NCI-H82 treated with DMSO at 0.1 percent for 48 hours (cell line): ENCODE data around the gene PPP1R12A.

Experiments used
- DNase-seq: peaks from one replicate; lab custom pipeline; 2025; ENCODE audit not compliant: unreplicated experiment; lab: John Stamatoyannopoulos, UW

PPP1R12A gene

DNA sequence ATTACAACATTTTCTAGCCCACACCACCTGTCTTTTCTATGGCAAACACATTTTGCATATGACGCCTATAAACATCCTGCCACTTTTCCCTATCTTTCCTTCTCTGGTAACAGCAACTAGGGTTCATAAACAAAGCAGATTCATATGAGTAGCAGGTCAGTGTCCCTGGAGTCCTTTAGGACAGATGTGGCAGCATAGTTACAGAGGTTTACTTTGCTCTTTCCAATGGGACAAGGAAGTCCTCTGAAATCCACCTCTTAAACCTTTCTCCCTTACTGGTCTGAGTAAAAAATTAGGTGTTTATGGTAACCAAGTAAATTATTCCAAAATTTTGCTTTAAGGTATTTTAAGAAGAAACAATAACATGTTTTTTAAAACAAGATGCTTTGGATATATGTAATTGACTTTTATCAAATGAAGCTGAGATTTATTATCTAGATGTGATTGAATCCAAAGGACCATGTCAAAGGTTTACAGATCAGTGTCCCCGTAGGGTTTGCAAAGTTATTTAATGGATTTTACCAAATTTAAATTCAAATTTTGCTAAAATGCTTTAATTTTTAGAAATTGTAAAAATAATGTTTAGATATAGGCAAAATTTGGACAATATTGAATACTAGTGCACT is 164.9 kb downstream of the PPP1R12A start:
- no peak for DNase-seq

DNA sequence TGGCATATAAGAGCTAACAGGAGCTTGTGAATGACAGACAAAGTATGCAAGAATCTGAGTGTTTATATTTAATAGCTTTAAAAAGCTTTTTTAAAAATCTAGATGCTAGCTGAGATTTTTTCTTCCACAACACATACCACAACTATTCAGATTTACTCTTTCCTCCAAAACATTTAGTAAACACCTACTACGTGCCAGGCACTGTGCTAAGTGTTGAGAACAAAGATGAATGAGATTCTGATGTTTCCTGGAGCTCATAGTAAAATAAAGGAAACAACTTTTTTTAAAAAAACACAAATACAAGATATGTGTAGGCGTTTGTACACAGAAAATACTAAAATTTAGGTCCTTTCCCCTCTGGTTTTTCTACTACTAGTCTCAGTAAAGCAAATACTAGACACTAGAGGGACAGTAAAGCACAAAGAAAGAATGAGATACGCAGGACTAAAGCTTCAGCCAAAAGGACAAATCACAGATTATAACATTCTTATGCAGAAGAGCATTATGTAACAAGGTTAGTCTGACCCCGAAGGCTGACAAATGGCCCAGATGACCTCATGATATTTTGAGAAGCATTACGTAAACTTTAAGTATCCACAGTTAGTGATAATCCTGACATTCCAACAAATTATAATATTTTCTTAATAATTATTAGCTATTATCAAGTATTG is 165.6 kb downstream of the PPP1R12A start:
- no peak for DNase-seq

GRCh38 chr12:79766705-79767464 is 168.0 kb downstream of the PPP1R12A start:
- DNase-seq, result no peak

GRCh38 chr12:79765157-79765556 is 169.7 kb downstream of the PPP1R12A start:
- no peak for DNase-seq

DNA sequence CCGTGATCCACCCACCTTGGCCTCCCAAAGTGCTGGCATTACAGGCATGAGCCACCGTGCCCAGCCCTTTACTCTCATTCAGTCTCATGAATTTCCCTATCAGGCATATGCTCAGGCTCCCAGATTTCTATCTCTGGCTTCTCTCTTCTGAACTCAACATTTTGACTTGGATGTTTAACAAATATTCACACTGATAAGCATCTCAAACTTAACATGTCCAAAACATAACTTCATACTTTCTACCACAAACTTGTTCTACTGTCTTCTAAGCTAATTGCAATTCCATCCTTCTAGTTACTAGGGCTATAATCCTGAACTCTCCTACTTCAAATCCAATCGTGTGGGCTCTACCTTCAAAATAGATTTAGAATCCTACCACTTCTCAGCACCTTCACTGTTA is 170.3 kb downstream of the PPP1R12A start:
- DNase-seq, result no peak

GRCh38 chr12:79763766-79764452 is 171.0 kb downstream of the PPP1R12A start:
- no peak for DNase-seq

DNA sequence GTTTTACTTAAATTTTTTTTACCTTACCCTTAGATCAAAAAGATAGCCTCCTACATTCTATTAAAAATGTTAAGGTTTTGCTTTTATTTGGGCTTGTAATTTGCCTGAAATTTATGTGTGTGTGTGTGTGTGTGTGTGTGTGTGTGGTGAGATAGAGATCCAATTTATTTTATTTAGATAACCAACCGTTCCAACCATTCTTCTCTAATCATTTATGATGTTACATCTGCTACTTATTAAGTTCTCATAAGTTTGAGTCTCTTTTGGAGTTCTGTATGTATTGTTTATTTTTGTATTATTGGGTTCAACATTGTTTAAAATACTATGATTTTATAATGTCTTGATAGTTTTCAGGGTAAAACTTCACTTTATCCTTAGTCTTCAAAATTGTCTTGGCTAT is 173.6 kb downstream of the PPP1R12A start:
- no peak for DNase-seq

DNA sequence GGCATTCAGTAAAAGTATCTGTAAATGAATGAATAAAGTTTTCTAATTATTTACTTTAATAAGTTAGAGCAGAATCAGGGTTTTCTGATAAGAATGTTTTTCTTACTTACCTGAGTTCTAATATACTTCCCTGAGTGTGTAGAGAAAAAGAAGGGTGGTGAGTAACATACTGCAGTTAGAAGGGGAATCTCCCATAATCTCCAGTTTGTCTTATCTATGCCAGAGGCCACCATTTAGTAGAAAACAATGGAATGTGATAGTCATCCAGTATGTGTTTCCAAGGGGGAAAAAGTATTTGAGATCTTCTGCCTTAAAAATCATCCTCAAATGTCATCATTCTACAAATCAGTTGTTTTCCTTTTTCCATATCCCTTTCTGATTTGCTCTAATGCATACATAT is 187.6 kb downstream of the PPP1R12A start:
- DNase-seq, result no peak

- peak; percentile 58 for DNase-seq
Measured at GRCh38 chr12:79737875-79738718, 196.8 kb downstream of the PPP1R12A start.

GRCh38 chr12:79732638-79733037 is 202.3 kb downstream of the PPP1R12A start:
- DNase-seq, result no peak

DNA sequence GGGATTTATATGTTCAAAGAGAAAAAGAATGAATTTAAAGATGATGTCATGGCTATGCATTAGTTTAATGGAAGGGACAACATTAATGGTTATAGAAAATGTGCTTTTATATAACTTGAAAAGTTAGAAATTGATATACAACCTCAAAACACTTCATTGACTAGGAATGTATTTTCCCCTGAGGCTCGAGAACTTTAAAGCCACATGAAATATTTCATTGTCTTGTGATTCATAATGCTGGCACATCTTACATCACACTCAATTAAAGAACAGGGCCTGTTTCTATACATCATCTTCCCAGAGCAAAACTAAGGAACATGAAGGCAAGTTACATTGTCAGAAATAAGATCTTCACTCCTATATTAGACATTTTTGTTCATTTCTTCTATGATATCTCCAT is 208.9 kb downstream of the PPP1R12A start:
- no peak for DNase-seq
